CD4-positive, alpha-beta T cell (primary cell): Measurements from ENCODE around the gene ARHGAP31. TPM values are rescaled to one million over a fixed set of nuclear protein-coding genes. Genes with fewer than 3 reads are reported as not detected.

Experiments
- ATAC-seq: fragments of 200-7000 bp; cut with Tn5 transposase; one replicate; pipeline ENCODE4 v1.10.0; 2022; ENCODE audit warnings: mild to moderate bottlenecking; ENCODE audit not compliant: poor library complexity
- CTCF ChIA-PET: fragments of 350-600 bp; sonication (Branson Sonifier 250); formaldehyde crosslinking; loops from one replicate; lab custom pipeline; 2021; ENCODE audit warnings: antibody characterized with exemption, inconsistent platforms; lab: Charles Lee
- POLR2A ChIA-PET: fragments of 350-600 bp; sonication (Branson Sonifier 250); formaldehyde crosslinking; loops from one replicate; lab custom pipeline; 2021; ENCODE audit warnings: antibody characterized with exemption, inconsistent platforms; lab: Charles Lee
- DNase-seq, 14 experiments: peaks; one replicate each; pipeline ENCODE4 v3.0.0-alpha.2; 2013 to 2020; ENCODE audit warnings: mixed read lengths in 2 of 14
- H3K27ac ChIP-seq, 2 donors: one replicate each; pipeline versions ENCODE4 v1.5.1 to v1.7.0; 2013; ENCODE audit warnings: low read length in 2 of 2, low read depth in 1 of 2, mild to moderate bottlenecking in 1 of 2
- H3K27me3 ChIP-seq, 2 experiments: 1 replicate in 1 of 2; 2 replicates in 1 of 2; pipeline versions ENCODE4 v1.6.1 to v1.7.0; 2013; ENCODE audit warnings: low read length in 2 of 2, control low read depth in 1 of 2, mild to moderate bottlenecking in 1 of 2, moderate library complexity in 1 of 2; ENCODE audit not compliant: insufficient read depth in 2 of 2, control insufficient read depth in 1 of 2
- H3K36me3 ChIP-seq: one replicate; pipeline ENCODE4 v1.6.1; 2013; ENCODE audit warnings: low read length, control low read depth; ENCODE audit not compliant: insufficient read depth
- H3K4me1 ChIP-seq: one replicate; pipeline ENCODE4 v1.6.1; 2013; ENCODE audit warnings: low read length, control low read depth; ENCODE audit not compliant: insufficient read depth
- H3K4me3 ChIP-seq: one replicate; pipeline ENCODE4 v1.5.1; 2013; ENCODE audit warnings: mild to moderate bottlenecking, low read length, moderate library complexity
- H3K9me3 ChIP-seq, 2 experiments: 1 replicate in 1 of 2; 2 replicates in 1 of 2; pipeline versions ENCODE4 v1.6.1 to v1.7.0; 2013; ENCODE audit warnings: low read length in 2 of 2, mild to moderate bottlenecking in 2 of 2, control low read depth in 1 of 2, moderate library complexity in 1 of 2; ENCODE audit not compliant: control insufficient read depth in 1 of 2, insufficient read depth in 1 of 2
- H3K27ac Mint-ChIP-seq: one replicate; pipeline ENCODE4 v1.8.0; 2020; ENCODE audit warnings: mixed read lengths
- H3K27me3 Mint-ChIP-seq: one replicate; pipeline ENCODE4 v1.8.0; 2021; ENCODE audit warnings: mixed read lengths
- H3K36me3 Mint-ChIP-seq: one replicate; pipeline ENCODE4 v1.8.0; 2021; ENCODE audit warnings: low read depth, mixed read lengths
- H3K4me1 Mint-ChIP-seq: one replicate; pipeline ENCODE4 v1.8.0; 2021; ENCODE audit warnings: low read depth, mixed read lengths
- H3K4me3 Mint-ChIP-seq: one replicate; pipeline ENCODE4 v1.8.0; 2020; ENCODE audit warnings: mild to moderate bottlenecking, mixed read lengths
- H3K9me3 Mint-ChIP-seq: one replicate; pipeline ENCODE4 v1.8.0; 2020; ENCODE audit warnings: mixed read lengths
- CTCF ChIP-seq: fragments of 200-600 bp; IDR thresholded peaks from one replicate; pipeline ENCODE4 v1.8.0; 2022; ENCODE audit warnings: antibody characterized with exemption, mild to moderate bottlenecking
- intact Hi-C, 2 experiments: fragments of 100-400 bp; cut with DNase I in 1 of 2; cut with micrococcal nuclease in 1 of 2; formaldehyde crosslinking; loops; one replicate each; pipeline versions ENCODE4 v1.15.1 to v1.9.0; 2023 to 2025; cut with DNase I, micrococcal nuclease
- total RNA-seq, 174 experiments: library from RNA in 2 of 174; stranded (reverse) in 2 of 174; gene quantifications; one replicate each; pipeline ENCODE4 v1.2.3 and lab custom pipeline; 2021 to 2026

The ARHGAP31 gene
- total RNA-seq, 2 experiments from 2014 or later: 2.4 to 2.9 TPM

DNA sequence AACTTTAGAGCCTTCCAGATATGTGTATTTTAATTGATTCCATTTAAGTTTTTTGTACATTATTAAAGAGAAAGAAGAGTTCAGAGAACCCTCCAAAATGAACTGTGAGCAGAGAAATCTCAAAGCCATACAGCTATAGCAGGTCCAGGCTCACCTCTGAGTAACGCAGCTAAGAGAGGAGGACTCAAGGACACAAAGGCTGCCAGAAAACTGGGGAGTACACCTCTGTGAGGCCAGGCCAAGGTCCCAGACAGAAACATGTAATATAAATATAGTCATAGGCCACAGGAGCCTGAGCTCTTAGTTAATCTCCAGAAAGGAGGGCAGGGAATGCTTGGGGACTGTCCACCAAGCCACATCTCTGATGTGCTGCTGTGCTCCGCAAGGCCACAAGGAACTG, 102.7 kb downstream of the ARHGAP31 start:
- Mint-ChIP-seq H3K27me3 (no peaks in the 10 kb centered on the region), H3K36me3 (peaks cover 62% of the 10 kb centered on the region), H3K4me1 (peaks cover 8% of the 10 kb centered on the region), H3K4me3 (no peak overlapping the region), H3K27ac (no peak overlapping the region), H3K9me3 (no peaks in the 10 kb centered on the region)
- no peaks in the 10 kb centered on the region for H3K9me3 ChIP-seq
- ChIA-PET POLR2A (no interaction called here), CTCF (no interaction called here)
- intact Hi-C loops: no loop called here
- peaks cover 4% of the 10 kb centered on the region for H3K4me1 ChIP-seq
- H3K4me3 ChIP-seq: no peak overlapping the region
- ATAC-seq (no peak), DNase-seq (no peak)
- H3K27ac ChIP-seq: no peak overlapping the region
- H3K27me3 ChIP-seq: no peaks in the 10 kb centered on the region
- peaks cover 23% of the 10 kb centered on the region for H3K36me3 ChIP-seq
- no peak for TF ChIP-seq CTCF

DNA sequence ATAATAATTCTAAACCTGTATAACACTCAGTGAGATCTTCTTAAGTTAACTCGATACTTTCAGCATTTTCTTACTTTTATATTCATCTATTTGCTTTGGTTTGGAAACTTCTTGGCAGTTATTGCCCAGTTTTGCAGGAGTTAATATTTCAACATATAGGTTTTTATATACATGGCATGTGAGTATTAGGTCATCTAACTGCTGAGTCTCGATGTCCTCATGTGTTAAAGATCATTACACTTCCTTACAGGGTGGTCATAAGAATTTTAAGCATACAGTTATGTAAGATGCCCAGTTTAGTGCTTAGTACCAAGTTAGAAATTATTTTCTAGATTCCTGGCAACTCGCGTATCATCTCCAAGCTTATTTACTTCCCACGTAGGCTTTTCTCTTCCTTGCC, 106.3 kb downstream of the ARHGAP31 start:
- Mint-ChIP-seq H3K27me3 (no peaks in the 10 kb centered on the region), H3K27ac (no peak overlapping the region), H3K4me1 (peaks cover 7% of the 10 kb centered on the region), H3K9me3 (no peaks in the 10 kb centered on the region), H3K36me3 (peaks cover 53% of the 10 kb centered on the region), H3K4me3 (no peak overlapping the region)
- H3K27me3 ChIP-seq: no peaks in the 10 kb centered on the region
- POLR2A ChIA-PET: no interaction called here
- H3K36me3 ChIP-seq: peaks cover 25% of the 10 kb centered on the region
- intact Hi-C loops: no loop called here
- no peak for DNase-seq
- CTCF ChIA-PET: no interaction called here
- TF ChIP-seq CTCF: no peak
- peaks cover 2% of the 10 kb centered on the region for H3K4me1 ChIP-seq
- ATAC-seq: no peak
- no peak overlapping the region for H3K4me3 ChIP-seq
- no peak overlapping the region for H3K27ac ChIP-seq
- H3K9me3 ChIP-seq: no peaks in the 10 kb centered on the region

- Histone ChIP-seq H3K4me1 (no peaks in the 10 kb centered on the region), H3K27me3 (no peaks in the 10 kb centered on the region), H3K36me3 (peaks cover 25% of the 10 kb centered on the region), H3K9me3 (no peaks in the 10 kb centered on the region), H3K4me3 (no peak overlapping the region), H3K27ac (no peak overlapping the region)
- DNase-seq: no peak
- H3K4me3 Mint-ChIP-seq: no peak overlapping the region
- no peak for TF ChIP-seq CTCF
- no peak for ATAC-seq
- H3K4me1 Mint-ChIP-seq: peaks cover 1% of the 10 kb centered on the region
- no peaks in the 10 kb centered on the region for H3K27me3 Mint-ChIP-seq
- POLR2A ChIA-PET: no interaction called here
- intact Hi-C loops: no loop called here
- no peak overlapping the region for H3K27ac Mint-ChIP-seq
- H3K9me3 Mint-ChIP-seq: no peaks in the 10 kb centered on the region
- H3K36me3 Mint-ChIP-seq: peaks cover 53% of the 10 kb centered on the region
- CTCF ChIA-PET: no interaction called here
Measured at GRCh38 chr3:119401069-119401468, 106.9 kb downstream of the ARHGAP31 start.
